GM19468 (cell line): ENCODE data around the gene DST.

ENCODE experiments used
- ATAC-seq: cut with Tn5 transposase; IDR thresholded peaks from one replicate; pipeline ENCODE4 v1.9.1; 2021; ENCODE audit warnings: mild to moderate bottlenecking, moderate library complexity, moderate number of reproducible peaks; ENCODE audit not compliant: unreplicated experiment; ENCODE audit errors: extremely low read depth

DST gene

DNA sequence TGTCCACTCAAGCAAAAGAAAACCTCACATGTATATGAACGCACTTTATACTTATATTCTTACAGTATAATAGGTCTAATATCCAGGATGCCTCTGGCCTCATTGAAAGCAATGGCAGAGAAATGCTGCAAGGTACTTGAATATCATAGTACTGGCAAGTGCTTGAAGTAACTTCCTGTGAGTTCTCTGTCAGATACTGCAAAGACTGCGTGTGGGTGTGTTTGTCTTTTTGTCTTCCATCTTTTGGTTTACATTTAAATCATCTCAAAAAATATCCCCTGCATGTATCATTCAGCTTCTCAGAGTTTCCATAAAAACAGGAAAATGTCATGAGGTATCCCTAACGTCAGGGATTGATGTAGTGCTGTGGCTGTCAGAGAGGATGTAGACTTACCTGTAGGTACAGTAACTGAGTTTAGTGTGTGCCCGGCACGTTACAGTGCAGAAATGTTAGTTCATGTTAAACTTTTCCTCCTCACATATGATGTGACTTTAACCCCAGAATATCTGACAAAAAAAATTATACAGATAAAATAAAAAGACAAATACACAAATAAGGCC lies 184.3 kb downstream of the DST start:
- no peak for ATAC-seq

DNA sequence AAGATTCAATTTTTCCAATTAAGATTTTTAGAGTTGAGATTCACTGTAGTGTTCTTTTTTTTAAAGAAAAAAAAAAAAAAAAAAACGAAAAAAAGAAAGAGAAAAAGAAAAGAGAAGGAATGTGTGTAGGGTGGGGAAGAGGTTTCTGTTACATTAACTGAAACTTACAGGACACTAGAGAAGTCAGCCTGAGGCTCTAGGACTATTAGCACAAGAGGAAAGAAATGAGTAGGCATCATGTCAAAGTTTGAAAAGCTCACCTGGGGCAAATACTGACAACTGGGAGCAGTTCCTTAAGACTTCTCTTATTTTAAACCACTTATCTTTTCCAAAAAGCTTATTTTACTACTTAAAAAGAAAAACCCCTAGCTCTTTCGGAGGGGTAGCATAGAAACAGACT lies 185.9 kb downstream of the DST start:
- ATAC-seq: no peak

DNA sequence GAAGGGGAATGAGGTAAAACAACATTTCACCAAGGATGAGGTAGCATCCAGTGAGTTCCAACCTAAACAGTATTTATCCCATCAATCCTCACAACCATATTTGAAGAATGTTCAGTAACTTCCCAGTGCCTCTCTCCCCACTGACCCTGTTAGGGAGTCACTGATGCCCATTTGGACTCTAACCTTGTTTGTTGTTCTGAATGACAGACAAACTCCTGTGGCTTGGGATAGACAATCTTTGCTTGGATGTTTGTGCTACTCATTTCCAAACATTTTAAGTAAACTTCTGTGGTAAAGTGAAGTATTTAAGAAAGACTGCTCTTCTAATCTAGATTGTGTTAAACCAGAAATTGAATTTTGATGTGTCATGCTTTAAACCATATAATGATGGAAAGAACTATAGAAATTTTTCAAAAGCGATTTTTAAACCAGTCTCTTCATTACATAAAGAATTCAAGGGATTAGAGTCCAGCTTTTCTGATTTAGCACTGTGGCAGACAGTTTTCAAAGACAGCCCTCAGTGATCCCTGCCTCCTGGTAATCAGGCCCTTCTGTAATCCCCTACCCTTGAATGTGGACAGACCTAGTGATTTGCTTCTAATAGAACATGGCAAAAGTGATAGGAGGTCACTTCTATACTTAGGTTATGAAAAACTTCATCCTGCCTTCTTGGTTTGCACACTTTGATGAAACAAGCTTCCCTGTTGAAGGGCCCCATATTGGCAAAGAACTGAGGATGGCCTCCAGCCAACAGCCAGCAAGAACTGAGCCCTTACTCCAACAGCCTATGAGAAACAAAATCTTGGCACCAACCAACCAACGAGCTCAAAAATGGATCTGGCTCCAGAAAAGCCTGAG lies 191.6 kb downstream of the DST start:
- ATAC-seq: no peak

DNA sequence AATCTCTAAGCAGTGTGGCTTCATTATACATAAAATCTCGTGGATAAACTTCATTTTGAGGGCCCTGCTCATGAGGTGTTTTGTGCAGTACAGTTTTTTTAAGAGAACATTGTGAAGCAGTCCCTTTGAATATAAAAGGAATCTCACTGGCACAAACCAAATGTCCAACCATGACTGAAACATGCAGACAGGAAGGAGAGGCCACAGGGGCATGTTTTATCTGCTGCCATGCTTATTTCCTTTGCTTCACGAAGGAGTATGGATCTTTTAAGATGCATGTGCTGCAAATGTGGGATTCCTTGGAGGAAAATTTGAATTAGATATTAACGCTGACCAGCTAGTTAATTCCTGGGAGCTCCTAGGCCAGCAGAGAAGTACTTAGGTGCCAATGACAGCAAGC lies 192.3 kb downstream of the DST start:
- ATAC-seq: no peak

GRCh38 chr6:56448046-56448445 lies 194.6 kb downstream of the DST start:
- ATAC-seq: no peak

DNA sequence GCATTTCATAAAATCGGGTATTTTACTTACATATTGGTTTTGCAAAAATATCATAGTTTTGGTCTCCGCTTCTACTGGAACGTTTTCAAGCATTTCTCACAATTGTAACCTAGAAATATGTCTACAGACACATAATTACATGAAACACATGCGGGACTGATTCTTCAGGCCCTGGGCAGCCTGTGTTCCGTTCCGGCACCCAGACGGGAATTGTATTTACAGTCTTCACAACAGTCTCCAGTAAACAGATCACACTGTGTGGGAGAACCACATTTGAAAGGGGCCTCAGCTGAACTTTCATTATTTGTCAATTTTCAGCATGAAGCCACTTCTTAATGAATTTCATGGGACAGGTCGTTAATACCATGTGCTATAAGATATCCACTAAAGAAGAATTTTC lies 196.9 kb downstream of the DST start:
- no peak for ATAC-seq

DNA sequence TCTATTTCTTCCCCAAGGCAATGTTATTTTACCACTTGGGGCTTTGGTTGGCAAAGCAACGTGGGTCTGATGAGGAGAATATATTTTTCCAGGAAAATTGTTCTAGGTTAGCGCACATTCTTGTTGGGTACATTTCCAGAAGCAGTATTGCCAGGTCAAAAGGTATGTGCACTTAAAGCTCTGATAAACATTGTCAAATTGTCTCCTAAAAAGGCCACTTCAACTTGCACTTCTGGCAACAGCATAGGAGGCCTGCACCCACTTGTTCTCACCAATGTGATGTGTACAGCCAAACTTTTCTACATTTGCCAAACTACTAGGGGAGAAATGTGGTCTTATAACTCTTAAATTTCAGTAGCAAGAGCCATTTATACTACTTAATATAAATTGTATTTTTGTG lies 197.8 kb downstream of the DST start:
- no peak for ATAC-seq

- ATAC-seq: no peak
These were observed 202.1 kb downstream of the DST start for GRCh38 chr6:56440551-56440981.

- no peak for ATAC-seq
These were observed 205.4 kb downstream of the DST start for GRCh38 chr6:56437171-56437900.

DNA sequence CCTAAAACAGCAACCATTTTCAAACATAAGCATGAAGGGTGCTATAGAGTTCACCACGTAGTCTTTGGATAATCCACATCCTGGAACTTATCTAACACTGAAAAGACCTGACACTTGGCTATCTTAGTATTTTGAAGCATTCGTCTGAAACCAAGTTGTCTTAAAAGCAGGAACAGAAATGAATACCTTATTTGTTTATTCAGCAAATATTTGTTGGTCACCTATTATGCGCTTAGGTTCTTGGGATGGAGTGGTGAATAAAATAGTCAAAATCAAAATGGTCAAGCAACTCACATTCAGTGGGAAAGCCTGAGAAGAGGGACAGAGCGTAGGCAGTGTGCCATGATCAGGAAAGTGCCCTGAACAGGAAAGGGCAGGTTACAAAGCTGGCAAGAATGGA lies 206.9 kb downstream of the DST start:
- no peak for ATAC-seq

DNA sequence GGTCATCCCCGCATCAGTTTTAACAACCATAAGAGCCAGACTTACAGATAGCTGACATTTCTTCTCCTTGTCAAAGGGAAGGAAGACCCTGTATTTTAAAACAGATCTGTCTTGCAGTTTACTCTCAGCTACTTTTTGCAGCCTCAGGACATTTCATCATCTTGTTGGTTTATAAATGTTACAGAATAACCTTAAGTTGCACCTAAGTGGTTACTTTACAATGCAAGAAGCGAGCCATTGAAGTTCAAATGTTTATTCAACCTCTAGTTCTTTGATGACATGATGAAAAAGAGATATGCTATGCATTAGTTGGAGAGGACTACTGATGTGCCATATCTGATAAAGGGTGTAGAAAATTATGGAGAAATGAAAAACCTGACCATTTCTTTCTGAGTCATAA lies 207.4 kb downstream of the DST start:
- ATAC-seq: no peak

DNA sequence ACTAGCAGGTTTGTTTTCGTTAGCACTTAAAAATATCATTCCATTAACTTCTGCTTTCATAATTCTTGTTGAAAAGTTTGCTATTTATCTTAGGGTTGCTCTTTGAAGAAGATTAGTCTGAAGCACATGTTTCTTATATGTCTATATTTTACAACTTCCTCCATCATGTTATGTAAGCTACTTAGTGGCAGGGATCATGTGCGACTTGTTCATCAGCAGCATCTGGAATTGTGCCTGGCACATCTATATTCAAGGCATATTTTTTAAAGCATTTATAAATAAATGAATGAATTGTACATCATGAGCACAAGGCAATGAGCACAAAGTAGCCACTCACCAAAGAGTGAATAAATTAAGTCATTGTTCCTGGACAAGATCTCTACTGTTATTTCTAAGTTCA lies 208.1 kb downstream of the DST start:
- no peak for ATAC-seq

GRCh38 chr6:56433119-56433518 lies 209.6 kb downstream of the DST start:
- no peak for ATAC-seq

DNA sequence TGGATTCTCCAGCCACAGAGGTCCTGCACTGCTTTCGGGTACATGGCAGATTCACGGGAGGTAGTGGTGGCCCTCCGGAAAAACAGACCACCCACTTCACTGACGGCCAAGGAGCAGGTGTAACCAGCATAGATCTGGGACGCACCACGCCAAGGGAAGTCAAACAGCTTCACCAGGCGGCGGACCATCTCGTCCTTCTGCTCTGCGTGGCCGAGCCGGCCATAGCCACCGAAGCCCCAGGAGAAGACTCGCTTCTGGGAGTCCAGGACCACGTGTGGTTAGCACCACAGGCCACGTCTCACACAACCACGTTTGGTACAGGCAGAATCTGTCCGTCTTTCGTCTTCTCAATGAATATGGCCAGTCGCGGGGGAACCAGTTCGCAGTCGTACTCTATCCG lies 210.5 kb downstream of the DST start:
- no peak for ATAC-seq

- ATAC-seq: no peak
These were observed 211.8 kb downstream of the DST start for GRCh38 chr6:56430629-56431600.

- ATAC-seq: no peak
These were observed 218.1 kb downstream of the DST start for GRCh38 chr6:56424542-56425083.

DNA sequence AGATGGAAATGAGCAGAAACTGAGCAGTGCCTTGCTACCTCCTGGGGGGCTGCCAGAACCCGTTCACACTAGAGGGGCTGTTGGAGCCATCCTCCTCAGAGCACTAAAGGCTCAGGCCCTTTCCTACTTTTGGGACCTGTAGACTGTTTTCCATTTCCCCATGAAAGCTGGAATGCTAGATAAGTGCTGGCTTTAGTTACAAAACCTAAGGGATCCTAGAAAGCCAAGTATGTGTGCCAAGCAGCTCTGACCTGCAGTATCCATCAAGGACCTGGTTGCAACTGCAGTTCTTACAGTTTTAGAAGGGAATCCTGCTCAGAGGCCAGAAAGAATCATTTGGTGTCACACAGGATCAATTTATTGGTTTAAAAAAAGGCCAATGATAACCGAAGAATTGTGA lies 218.6 kb downstream of the DST start:
- ATAC-seq: no peak

DNA sequence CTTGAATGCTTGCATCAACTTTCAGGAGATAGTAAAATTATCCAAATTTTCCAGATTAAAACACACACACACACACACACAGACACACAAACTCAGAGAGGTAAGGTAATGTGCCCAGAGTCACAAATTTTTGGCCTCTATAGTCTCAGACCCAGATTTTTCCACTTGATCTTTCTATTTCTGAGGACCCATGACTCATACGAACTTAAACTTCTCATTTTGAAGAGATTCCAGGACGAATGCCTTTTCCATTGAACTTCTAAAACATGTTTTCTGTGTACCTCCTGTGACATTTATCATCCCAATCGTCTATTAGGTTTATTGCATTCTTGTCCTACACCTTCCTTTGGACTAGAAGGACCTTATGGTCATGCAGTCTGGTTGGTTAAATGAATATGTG lies 222.4 kb downstream of the DST start:
- ATAC-seq: no peak

- no peak for ATAC-seq
These were observed 223.5 kb downstream of the DST start for GRCh38 chr6:56419191-56419590.

DNA sequence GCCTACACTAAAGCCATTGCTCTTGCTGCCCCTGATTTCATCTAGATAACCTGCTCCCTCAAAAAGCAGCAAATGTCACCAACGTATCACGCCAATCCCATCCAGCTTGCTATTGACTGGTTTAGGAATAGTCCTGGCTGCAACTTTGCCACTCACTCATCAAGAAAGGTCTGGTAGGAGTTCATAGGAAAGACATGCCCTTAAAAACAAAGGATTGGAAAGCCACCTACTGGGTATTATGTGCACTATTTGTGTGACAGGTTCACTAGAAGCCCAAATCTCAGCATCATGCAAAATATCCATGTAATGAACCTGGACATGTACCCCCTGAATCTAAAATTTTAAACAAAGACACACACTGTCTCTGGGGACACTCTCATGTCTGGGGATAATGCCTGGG lies 224.9 kb downstream of the DST start:
- no peak for ATAC-seq
